Renal cortex interstitium (tissue), 15 donors: ENCODE data around the gene BRI3. TPM values are rescaled to one million over a fixed set of nuclear protein-coding genes. Genes with fewer than 3 reads are reported as not detected.

Experiments
- DNase-seq, 11 donors: peaks; one replicate each; pipeline ENCODE4 v3.0.0-alpha.2; 2013; ENCODE audit warnings: low read depth in 9 of 11, low spot score in 4 of 11; ENCODE audit errors: extremely low read depth in 1 of 11
- long read RNA-seq, 16 experiments: transcript quantifications; one replicate each; lab custom pipeline, GENCODE V29; 2026
- polyA plus RNA-seq, 3 donors: library from polyadenylated mRNA; unstranded; fragments of 120-200 nt; gene quantifications; one replicate each; pipeline ENCODE4 v1.2.1, GENCODE V29; 2013; ENCODE audit not compliant: insufficient read length in 3 of 3

BRI3 gene
- polyA plus RNA-seq: 100 to 1,000 TPM in 2 of 3 donors, 10 to 100 TPM in 1; 95.6 to 105 (median 104) TPM
- long read RNA-seq, donor 1, transcript BRI3-201 (3 exons, 780 nt): major isoform, 92 of 120 reads
- long read RNA-seq, donor 1, partial matches to known transcripts: 20 of 120 reads
- long read RNA-seq, donor 1, other reads (novel, unspliced or antisense): 6 of 120 reads
- long read RNA-seq, donor 2, transcript BRI3-201 (3 exons, 780 nt): major isoform, 80 of 119 reads
- long read RNA-seq, donor 2, partial matches to known transcripts: 37 of 119 reads
- long read RNA-seq, donor 2, other reads (novel, unspliced or antisense): 0 of 119 reads
- long read RNA-seq, donor 3, transcript BRI3-201 (3 exons, 780 nt): major isoform, 164 of 167 reads
- long read RNA-seq, donor 3, partial matches to known transcripts: 0 of 167 reads
- long read RNA-seq, donor 3, other reads (novel, unspliced or antisense): 0 of 167 reads
- long read RNA-seq, donor 4, transcript BRI3-201 (3 exons, 780 nt): major isoform, 82 of 131 reads
- long read RNA-seq, donor 4, partial matches to known transcripts: 48 of 131 reads
- long read RNA-seq, donor 4, other reads (novel, unspliced or antisense): 0 of 131 reads
- long read RNA-seq, donor 5: 0 reads
- long read RNA-seq, donor 6, transcript BRI3-201 (3 exons, 780 nt): major isoform, 86 of 88 reads
- long read RNA-seq, donor 6, partial matches to known transcripts: 0 of 88 reads
- long read RNA-seq, donor 6, other reads (novel, unspliced or antisense): 0 of 88 reads
- long read RNA-seq, donor 7, transcript BRI3-201 (3 exons, 780 nt): major isoform, 118 of 121 reads
- long read RNA-seq, donor 7, partial matches to known transcripts: 0 of 121 reads
- long read RNA-seq, donor 7, other reads (novel, unspliced or antisense): 0 of 121 reads
- long read RNA-seq, donor 8: 0 reads
- long read RNA-seq, donor 9, transcript BRI3-201 (3 exons, 780 nt): major isoform, 106 of 135 reads
- long read RNA-seq, donor 9, partial matches to known transcripts: 29 of 135 reads
- long read RNA-seq, donor 9, other reads (novel, unspliced or antisense): 0 of 135 reads
- long read RNA-seq, donor 10, transcript BRI3-201 (3 exons, 780 nt): major isoform, 115 of 152 reads
- long read RNA-seq, donor 10, partial matches to known transcripts: 34 of 152 reads
- long read RNA-seq, donor 10, other reads (novel, unspliced or antisense): 0 of 152 reads
- long read RNA-seq, donor 11, transcript BRI3-201 (3 exons, 780 nt): major isoform, 81 of 88 reads
- long read RNA-seq, donor 11, partial matches to known transcripts: 7 of 88 reads
- long read RNA-seq, donor 11, other reads (novel, unspliced or antisense): 0 of 88 reads
- long read RNA-seq, donor 12, transcript BRI3-201 (3 exons, 780 nt): major isoform, 41 of 65 reads
- long read RNA-seq, donor 12, partial matches to known transcripts: 24 of 65 reads
- long read RNA-seq, donor 12, other reads (novel, unspliced or antisense): 0 of 65 reads
- long read RNA-seq, donor 13: 0 reads
- long read RNA-seq, donor 14, transcript BRI3-201 (3 exons, 780 nt): major isoform, 104 of 107 reads
- long read RNA-seq, donor 14, partial matches to known transcripts: 0 of 107 reads
- long read RNA-seq, donor 14, other reads (novel, unspliced or antisense): 0 of 107 reads
- long read RNA-seq, donor 15, transcript BRI3-201 (3 exons, 780 nt): major isoform, 48 of 49 reads
- long read RNA-seq, donor 15, partial matches to known transcripts: 0 of 49 reads
- long read RNA-seq, donor 15, other reads (novel, unspliced or antisense): 0 of 49 reads
- long read RNA-seq, donor 16, transcript BRI3-201 (3 exons, 780 nt): major isoform, 258 of 289 reads
- long read RNA-seq, donor 16, partial matches to known transcripts: 8 of 289 reads
- long read RNA-seq, donor 16, other reads (novel, unspliced or antisense): 18 of 289 reads

DNA sequence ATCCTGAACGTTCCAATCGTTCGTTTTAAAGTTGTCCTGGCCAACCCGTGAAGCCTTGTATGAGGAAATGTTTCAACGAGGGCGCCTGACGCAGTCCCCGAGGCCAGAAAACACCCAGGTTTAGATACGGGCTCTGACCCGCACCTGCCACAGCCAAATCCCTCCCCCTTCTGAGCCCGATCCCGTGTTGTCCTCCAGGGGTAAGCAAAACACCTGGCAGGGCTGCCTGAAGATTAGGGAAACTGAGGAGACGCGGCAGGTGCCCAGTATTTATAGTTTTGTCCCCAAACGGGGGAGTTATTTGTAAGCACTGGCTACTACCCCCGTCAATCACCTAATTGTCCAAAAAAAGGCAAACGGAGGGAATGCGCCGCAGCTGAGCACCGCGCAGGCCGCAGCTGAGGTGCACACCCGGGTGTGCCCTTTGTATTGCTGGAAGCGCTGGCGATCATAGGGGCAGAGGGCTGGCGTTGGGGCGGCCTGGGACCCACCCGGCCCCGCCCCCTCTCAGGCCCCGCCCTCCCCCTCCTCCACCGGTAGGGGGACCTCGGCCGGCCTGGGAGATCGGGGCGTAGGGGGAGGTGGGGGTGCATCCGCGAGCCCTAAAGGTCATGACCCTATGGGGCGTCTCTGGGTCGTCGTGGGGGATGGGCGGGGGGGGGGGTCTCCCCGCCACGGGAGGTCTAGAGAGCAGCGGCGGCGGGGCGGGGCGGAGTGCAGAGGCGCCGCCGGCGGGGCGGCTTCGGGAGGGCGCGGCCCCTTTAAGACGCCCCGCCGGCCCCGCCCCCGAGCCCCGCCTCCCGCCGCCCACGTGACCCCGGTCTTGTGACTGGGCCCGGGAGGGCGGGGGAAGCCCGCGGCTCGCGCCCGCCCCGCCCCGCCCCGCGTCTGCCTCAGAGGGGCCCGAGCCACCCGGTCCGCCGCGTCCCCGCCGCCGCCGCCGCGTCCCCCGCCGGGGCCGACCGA lies at the start of gene BRI3:
BRI3 (plus strand) TSS at position 896 of the 966 bp plus-strand sequence. CDS start 110 bp downstream, outside the sequence.
- DNase-seq: peak in 10 of 11 donors; percentile 55 to 90 (median 86)

- no peak for DNase-seq
Observed at GRCh38 chr7:98232263-98232585, 49.3 kb upstream of the BRI3 start.

DNA sequence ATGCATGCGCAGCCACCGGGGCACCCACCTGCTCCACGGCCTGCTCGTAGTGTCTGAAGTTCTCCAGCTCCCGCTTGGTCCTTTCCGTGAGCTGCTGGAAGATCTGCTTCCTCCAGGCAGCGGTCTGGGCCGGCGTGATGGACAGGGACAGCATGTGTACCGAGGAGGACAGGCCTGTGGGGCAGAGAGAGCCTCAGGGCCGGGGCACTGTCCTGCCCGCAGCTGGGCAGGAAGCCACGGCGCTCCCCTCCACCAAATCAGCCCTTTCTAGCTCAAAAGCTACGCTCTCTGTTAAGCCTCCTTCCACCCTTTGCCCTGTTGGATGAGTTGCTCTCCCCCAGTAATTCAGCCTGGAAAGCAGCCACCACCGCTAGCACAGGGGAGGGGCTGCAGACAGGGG lies 48.7 kb upstream of the BRI3 start:
- no peak for DNase-seq

DNA sequence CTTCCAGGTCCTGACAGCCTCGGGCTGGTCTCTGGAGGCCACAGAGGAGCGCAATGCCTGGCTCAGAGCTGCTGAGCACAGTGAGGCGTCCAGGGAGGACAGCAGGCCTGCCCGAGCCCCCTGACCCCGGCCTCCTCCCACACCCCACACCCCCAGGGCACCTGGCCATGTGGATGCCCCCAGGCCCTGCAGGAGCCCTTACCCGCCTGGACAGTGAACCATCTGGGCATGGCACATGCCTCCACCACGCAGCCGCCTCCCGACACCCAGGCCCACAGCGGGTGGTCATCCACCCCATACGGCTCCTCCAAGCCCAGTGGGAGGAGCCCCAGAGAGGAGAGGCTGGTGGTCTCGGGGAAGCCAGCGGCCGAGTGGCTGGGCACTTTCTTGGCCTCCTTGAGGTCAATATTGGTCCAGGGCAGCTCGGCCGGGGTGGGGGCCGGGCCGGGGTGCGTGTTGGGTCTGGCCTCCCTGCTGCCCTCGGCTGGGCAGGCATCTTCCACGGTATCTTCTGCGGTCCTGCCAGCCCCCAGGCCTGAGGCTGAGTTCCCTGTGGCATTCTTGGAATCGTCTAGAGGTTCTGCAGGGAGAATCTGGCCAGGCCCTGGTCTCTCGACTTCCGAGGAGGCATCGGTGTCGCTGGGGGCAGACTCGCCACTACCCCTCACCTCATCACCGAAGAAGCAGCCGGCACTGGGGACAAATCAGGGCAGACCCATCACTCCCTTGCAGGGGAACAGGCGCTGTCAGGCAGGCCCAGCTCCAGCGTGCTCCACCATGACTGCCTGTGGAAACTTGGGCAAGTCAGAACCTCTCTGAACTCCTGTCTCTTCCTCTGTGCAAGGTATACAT lies 48.0 kb upstream of the BRI3 start:
- DNase-seq: no peak

- DNase-seq: no peak
Observed at GRCh38 chr7:98234429-98235147, 46.9 kb upstream of the BRI3 start.

DNA sequence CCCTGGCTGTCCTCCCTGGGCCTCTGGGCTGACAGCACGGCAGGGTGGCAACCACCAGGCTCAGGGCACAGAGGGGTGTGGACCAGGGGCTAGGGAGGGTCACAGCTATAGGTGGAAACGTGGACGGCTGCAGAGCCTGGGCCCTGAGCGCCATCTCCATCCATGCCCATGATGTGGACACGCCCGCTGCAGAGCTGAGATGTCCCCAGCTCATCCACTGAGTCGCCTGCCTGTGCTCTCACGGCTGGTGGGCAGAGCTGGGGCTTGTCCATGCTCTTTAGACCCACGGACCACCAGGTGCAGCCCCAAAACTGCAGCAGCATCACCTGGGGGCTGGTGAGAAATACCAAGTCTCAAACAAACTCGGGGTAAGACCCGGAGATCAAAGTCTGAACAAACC lies 45.6 kb upstream of the BRI3 start:
- DNase-seq: no peak

GRCh38 chr7:98236355-98237185 lies 44.9 kb upstream of the BRI3 start:
- no peak for DNase-seq

DNA sequence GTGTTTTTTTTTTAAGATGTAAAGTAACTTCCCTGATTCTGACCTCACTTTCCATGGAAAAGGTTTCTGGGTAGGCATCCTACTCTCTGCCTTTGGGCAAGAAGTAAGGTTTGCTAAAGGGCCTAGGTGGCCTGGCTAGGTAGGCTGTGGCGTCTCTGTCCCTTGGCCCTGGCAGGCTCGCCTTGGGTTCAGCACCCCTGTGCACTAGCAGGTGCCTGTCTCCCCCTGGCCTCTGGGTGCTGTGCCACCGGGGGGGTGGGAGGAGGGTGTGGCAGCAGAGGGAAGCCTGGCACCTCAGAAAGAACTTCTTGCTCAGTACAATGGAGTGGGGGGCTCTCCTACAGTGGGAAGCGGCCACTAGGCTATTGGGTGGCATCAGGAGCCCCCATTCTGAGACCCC lies 43.4 kb upstream of the BRI3 start:
- DNase-seq: no peak

- DNase-seq: no peak
Observed at GRCh38 chr7:98238976-98239375, 42.5 kb upstream of the BRI3 start.

GRCh38 chr7:98240961-98241673 lies 40.4 kb upstream of the BRI3 start:
- no peak for DNase-seq

DNA sequence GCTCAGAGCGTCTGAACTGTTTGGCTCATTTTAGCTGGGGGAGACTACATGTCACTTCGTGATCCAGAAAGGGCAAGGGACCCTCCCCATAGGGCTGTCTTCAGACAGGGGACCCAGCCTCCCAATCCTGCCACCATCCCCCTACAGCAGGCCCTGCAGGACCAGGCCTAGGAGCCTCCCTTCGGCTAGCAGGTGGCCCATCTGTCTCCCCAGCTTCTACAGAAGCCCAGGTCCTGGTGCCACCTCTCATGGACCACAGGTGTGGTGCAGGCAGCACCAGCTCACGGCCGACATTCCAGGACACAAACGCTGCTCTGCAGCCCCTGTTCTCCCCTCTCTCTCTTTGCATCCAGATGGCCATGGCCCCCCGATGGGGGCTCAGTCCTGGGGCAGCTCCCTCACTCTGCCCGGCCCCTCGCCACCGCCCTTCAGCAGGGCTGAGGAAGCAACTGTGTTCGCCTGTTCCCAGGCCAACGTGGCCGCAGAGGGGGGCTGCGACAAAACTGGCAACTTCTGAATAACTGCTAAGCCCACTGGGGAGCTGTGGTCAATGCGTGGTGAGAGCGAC lies 39.7 kb upstream of the BRI3 start:
- DNase-seq: no peak

DNA sequence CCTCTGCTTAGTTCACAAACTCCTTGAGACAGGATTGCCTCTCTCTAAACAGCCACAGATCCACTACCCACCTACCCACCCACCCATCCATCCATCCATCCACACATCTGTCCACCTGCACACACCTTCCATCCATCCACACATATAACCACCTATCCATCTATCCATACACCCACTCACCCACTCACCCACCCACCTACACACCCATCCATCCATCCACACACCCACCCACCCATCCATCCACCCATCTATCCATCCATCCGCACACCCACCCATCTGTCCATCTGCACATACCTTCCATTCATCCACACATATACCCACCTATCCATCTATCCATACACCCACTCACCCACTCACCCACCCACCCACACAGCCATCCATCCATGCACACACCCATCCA lies 39.1 kb upstream of the BRI3 start:
- no peak for DNase-seq

DNA sequence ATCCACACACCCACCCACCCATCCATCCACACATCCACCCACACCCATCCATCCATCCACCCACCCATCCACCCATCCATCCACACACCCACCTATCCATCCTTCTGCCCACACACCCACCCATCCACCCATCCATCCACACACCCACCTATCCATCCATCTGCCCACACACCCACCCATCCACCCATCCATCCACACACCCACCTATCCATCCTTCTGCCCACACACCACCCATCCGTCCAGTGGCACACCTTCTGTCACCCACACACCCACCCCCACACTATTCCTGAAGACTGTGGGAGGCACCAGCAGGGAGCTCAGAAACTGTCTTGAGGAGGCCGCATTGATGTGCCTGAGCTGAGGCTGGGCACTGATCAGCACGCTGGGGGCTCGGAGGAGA lies 38.6 kb upstream of the BRI3 start:
- DNase-seq: no peak

DNA sequence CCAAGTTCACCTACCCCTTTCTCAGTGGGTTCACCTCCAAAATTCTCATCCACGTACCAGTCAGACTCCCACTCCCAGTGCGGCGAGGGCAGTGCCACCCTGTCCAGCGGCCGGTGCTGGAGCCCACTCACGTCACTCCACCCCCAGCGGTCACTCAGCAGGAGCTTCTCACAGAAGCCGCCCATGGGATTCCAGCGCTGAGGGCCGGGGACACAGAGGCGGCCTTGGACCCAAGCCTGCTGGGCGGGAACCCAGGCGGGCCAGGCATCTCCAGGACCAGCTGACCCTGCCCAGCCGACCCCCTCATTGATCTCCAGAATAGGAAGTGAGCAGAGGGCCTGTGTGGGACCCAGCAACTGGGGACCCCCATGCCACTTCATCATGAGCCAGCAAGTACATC lies 36.6 kb upstream of the BRI3 start:
- no peak for DNase-seq
